ENCODE data around the gene CREB3L2.
"Not testable (repeated sequence)": the region's sequence is repeated elsewhere in the genome, so short reads cannot be mapped to it uniquely, and the experiment has no call there.

CREB3L2 gene

DNA sequence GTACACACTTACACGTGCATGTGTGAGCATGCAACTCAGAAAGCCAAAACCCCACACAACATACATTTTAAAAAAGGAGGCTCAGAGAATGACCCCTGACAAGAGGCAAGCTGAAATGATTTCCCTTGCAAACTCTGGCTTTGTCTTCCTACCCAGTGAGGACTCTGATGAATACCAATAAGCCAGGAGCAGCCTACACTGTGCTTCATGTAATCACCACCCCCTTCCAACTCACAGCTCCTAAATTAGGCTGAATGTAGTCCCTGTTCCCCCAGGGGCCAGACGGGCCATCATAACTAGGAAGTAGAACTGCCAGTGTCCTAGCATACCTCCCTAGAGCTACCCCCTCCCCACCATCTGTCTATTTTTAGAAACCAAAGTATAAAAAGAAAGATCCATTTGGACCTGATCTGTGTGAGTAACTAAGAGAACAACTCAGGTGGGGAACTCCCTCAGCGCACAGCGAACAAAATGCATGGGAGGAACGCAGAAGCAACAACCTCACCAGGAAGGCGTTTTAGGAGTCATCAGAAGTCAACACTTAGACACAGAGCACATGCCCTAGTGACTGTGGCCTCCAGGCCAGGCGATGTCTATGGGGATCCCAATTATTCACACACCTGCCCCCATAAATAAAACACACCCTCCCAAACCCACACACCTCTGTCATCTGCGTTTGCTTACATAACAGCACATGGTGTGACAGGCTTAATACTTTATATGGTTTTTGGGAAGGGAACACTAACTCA lies 157.0 kb downstream of the CREB3L2 start:
- Histone ChIP-seq H3K9me3 (ENCODE audit: control insufficient read depth, low read length) (no peaks in the 10 kb centered on the region), H3K9ac (ENCODE audit: low read length) (no peak overlapping the region), H3K4me1 (ENCODE audit: control insufficient read depth, insufficient read depth, low read length) (peaks cover 22% of the 10 kb centered on the region), H3K36me3 (ENCODE audit: control insufficient read depth, insufficient read depth, low read length, severe bottlenecking) (no peaks in the 10 kb centered on the region), H3K27me3 (replicated peaks; ENCODE audit: control insufficient read depth, insufficient read depth, low read length) (no peaks in the 10 kb centered on the region), H3K4me3 (ENCODE audit: low read length) (no peak overlapping the region)
- no peak for DNase-seq (ENCODE audit: low read depth)

DNA sequence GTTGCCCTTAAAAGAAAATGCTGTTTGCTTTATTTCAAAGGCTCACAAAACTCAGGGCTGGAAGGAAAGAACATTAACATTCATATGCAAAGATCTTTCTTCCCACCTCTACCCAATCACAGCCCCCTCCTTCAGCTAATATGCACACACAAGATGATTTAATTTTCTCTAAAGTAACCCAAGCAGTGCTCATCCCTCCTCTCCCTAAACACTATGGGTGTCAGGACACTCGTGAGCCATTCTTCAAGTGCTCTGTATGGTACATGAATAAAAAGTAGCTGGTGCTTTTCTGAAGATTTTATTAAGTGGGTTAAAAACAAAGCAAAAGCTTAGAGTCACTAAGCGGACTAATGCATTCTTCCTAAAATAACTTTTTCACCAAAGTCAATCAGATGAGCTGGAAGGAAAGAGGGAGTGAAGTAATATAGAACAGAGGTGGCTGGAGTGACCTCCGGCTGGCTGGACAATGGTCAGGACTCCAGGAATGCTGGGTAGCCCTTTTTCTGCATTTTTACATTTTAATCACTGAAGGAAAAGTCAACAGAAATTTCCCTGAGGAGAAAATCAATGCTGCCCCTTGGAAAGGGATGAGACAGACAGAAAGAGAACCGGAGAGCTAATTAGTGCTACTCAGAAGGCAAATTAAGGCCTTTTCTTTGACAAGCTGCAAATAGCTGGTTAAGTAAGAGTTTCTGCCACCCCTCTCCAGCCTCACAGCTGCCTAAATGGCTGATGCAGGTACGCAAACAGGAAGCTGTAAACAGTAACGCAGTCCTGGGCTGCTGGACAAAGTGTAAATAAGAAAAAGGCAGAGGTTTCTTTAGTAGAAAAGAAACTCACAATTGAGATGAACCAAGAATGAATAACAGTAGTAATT lies 161.7 kb downstream of the CREB3L2 start:
- no peaks in the 10 kb centered on the region for H3K9me3 ChIP-seq (ENCODE audit: control insufficient read depth, low read length)
- H3K4me1 ChIP-seq (ENCODE audit: control insufficient read depth, insufficient read depth, low read length), result peaks cover 52% of the 10 kb centered on the region
- no peaks in the 10 kb centered on the region for H3K27me3 ChIP-seq (replicated peaks; ENCODE audit: control insufficient read depth, insufficient read depth, low read length)
- no peak for DNase-seq (ENCODE audit: low read depth)
- peak overlapping the region; percentile 8 for H3K4me3 ChIP-seq (ENCODE audit: low read length)
- no peaks in the 10 kb centered on the region for H3K36me3 ChIP-seq (ENCODE audit: control insufficient read depth, insufficient read depth, low read length, severe bottlenecking)
- peak overlapping the region; percentile 61 for H3K9ac ChIP-seq (ENCODE audit: low read length)

DNA sequence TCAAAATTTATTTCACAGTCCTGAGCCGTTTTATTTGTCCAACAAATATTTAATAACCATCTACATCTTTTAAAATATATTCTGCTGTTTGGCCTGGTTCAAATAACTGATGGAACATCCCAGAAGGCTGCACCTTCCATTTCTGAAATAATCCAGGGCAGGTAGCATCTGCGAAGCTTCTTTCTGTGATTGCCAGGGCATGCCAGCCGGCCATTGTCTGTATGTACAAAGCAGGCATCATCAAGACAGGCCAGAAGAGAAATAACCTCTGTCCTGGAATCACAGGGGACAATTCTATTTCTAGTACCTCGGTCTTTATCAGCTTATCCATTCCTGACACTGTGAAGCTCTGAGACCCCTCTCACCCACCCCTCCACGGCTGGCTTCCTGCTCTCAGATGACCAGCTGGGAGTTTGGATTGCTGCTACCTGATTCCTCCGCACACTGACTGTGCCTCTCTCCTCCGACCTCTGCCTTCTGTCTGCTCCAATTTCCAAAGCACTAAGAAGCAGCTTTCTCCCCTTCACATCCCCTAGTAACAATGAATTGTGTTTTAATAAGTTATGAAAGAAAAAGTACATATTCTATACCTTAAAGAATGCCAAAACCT lies 163.1 kb downstream of the CREB3L2 start:
- Histone ChIP-seq H3K9ac (ENCODE audit: low read length) (peak overlapping the region; percentile 58), H3K36me3 (ENCODE audit: control insufficient read depth, insufficient read depth, low read length, severe bottlenecking) (no peaks in the 10 kb centered on the region), H3K4me3 (ENCODE audit: low read length) (no peak overlapping the region), H3K27me3 (replicated peaks; ENCODE audit: control insufficient read depth, insufficient read depth, low read length) (no peaks in the 10 kb centered on the region), H3K4me1 (ENCODE audit: control insufficient read depth, insufficient read depth, low read length) (peaks cover 61% of the 10 kb centered on the region), H3K9me3 (ENCODE audit: control insufficient read depth, low read length) (no peaks in the 10 kb centered on the region)
- DNase-seq (ENCODE audit: low read depth), result no peak

DNA sequence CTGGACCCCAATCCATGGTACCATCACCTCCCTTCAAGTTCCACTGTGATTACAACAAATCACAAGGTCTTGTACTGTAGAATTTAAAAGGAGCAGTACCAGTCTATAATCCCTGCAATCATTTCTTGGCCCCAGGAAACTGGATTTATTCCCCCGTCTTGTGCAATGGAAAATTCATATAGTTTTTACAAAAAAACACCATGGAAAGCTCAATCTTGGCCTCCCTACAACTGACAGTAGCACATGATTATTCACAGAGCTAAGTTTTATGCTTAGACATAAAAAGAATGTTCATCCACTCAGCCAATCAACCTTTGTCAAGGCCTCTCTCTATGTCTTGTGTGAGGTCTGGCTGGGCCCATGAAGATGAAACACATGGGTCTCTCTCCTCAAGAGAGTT lies 165.3 kb downstream of the CREB3L2 start:
- H3K36me3 ChIP-seq (ENCODE audit: control insufficient read depth, insufficient read depth, low read length, severe bottlenecking), result no peaks in the 10 kb centered on the region
- peak; percentile 45 for DNase-seq (ENCODE audit: low read depth)
- H3K4me1 ChIP-seq (ENCODE audit: control insufficient read depth, insufficient read depth, low read length), result peaks cover 61% of the 10 kb centered on the region
- H3K27me3 ChIP-seq (replicated peaks; ENCODE audit: control insufficient read depth, insufficient read depth, low read length), result no peaks in the 10 kb centered on the region
- H3K4me3 ChIP-seq (ENCODE audit: low read length), result no peak overlapping the region
- H3K9ac ChIP-seq (ENCODE audit: low read length), result no peak overlapping the region
- peaks cover 15% of the 10 kb centered on the region for H3K9me3 ChIP-seq (ENCODE audit: control insufficient read depth, low read length)

DNA sequence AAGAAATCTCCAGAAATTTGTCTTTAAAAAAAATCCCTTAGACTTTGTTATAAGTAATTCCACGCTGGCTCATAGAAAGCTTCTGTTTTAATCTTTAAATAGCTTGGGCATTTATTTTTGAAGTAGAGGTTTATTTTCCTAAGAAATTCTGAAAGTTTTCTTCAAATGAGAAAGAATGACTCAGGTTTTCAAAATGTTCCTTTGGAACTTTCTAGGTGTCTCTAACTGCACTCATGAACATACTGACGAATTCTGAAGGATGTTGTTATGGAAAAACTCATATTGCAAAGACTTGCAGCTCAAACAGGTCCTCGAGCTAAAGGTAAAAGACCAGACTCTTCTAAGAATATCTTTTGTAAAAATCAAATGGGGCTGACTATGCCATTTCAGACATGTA lies 165.8 kb downstream of the CREB3L2 start:
- no peaks in the 10 kb centered on the region for H3K27me3 ChIP-seq (replicated peaks; ENCODE audit: control insufficient read depth, insufficient read depth, low read length)
- H3K9ac ChIP-seq (ENCODE audit: low read length), result no peak overlapping the region
- H3K4me3 ChIP-seq (ENCODE audit: low read length), result no peak overlapping the region
- H3K4me1 ChIP-seq (ENCODE audit: control insufficient read depth, insufficient read depth, low read length), result peaks cover 61% of the 10 kb centered on the region
- peak; percentile 57 for DNase-seq (ENCODE audit: low read depth)
- H3K9me3 ChIP-seq (ENCODE audit: control insufficient read depth, low read length), result peaks cover 15% of the 10 kb centered on the region
- no peaks in the 10 kb centered on the region for H3K36me3 ChIP-seq (ENCODE audit: control insufficient read depth, insufficient read depth, low read length, severe bottlenecking)

DNA sequence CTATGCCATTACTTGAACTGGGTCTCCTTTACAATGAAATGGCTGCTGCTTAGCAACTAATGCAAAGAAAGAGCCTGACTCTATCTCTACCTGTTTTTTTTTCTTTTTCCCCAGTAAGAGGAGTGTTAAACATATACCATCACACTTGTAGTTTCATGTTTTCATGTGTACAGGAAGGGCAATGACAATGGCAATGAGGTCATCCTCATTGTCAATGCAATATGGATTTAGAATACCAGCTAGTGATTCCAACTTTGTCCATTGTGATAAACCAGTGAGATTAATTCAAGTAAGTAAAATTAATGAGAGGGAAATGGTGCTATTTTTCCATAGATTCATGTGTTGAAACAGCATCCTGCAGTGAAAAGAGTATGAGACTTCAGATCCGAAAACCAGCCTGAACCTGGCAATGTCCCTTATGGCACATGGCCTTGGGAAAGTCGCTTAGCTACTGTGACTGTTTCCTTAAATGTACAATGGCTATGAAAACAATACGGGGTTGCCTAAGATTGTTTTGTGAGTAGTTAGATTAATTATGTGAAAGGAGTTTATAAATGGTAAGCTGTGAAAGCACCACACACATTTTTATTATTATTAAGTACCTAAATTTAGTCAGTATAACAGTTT lies 166.3 kb downstream of the CREB3L2 start:
- Histone ChIP-seq H3K36me3 (ENCODE audit: control insufficient read depth, insufficient read depth, low read length, severe bottlenecking) (no peaks in the 10 kb centered on the region), H3K4me3 (ENCODE audit: low read length) (no peak overlapping the region), H3K9me3 (ENCODE audit: control insufficient read depth, low read length) (peaks cover 15% of the 10 kb centered on the region), H3K9ac (ENCODE audit: low read length) (no peak overlapping the region), H3K27me3 (replicated peaks; ENCODE audit: control insufficient read depth, insufficient read depth, low read length) (no peaks in the 10 kb centered on the region), H3K4me1 (ENCODE audit: control insufficient read depth, insufficient read depth, low read length) (peaks cover 55% of the 10 kb centered on the region)
- no peak for DNase-seq (ENCODE audit: low read depth)

DNA sequence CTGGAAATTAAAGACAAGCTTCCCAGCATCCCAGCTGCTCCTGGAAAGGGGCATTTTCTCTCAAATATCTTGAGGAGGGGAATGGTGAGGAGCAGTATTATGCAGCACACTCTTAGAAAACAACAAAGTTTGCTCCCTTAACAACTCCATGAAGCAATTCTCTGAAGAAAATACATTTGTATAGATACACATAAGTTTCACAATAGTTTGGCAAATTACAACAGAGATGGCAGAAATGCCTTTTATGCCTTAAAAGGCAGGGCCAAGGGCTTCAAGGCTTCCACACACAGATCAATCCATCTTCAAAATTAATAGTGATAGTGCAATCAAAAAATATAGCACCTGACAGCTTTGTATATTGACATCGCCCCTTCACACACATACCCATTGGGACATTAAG lies 167.3 kb downstream of the CREB3L2 start:
- peak; percentile 70 for DNase-seq (ENCODE audit: low read depth)
- peaks cover 55% of the 10 kb centered on the region for H3K4me1 ChIP-seq (ENCODE audit: control insufficient read depth, insufficient read depth, low read length)
- peaks cover 15% of the 10 kb centered on the region for H3K9me3 ChIP-seq (ENCODE audit: control insufficient read depth, low read length)
- H3K36me3 ChIP-seq (ENCODE audit: control insufficient read depth, insufficient read depth, low read length, severe bottlenecking), result no peaks in the 10 kb centered on the region
- H3K4me3 ChIP-seq (ENCODE audit: low read length), result no peak overlapping the region
- no peak overlapping the region for H3K9ac ChIP-seq (ENCODE audit: low read length)
- no peaks in the 10 kb centered on the region for H3K27me3 ChIP-seq (replicated peaks; ENCODE audit: control insufficient read depth, insufficient read depth, low read length)

DNA sequence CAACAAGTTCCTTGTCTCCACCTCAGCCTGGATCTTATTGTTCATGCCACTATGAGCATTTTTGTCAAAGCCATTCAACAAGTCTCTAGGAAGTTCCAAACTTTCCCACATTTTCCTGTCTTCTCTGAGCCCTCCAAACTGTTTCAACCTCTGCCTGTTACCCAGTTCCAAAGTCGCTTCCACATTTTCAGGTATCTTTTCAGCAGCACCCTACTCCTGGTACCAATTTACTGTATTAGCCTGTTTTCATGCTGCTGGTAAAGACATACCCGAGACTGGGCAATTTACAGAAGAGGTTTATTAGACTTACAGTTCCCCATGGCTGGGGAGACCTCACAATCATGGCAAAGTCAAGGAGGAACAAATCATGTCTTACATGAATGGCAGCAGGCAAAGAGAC lies 168.9 kb downstream of the CREB3L2 start:
- H3K36me3 ChIP-seq (ENCODE audit: control insufficient read depth, insufficient read depth, low read length, severe bottlenecking); DNase-seq (ENCODE audit: low read depth); H3K4me3 ChIP-seq (ENCODE audit: low read length); H3K27me3 ChIP-seq (replicated peaks; ENCODE audit: control insufficient read depth, insufficient read depth, low read length); H3K9ac ChIP-seq (ENCODE audit: low read length): not testable (repeated sequence)
- Histone ChIP-seq H3K9me3 (ENCODE audit: control insufficient read depth, low read length) (peaks cover 15% of the 10 kb centered on the region), H3K4me1 (ENCODE audit: control insufficient read depth, insufficient read depth, low read length) (peaks cover 54% of the 10 kb centered on the region)

DNA sequence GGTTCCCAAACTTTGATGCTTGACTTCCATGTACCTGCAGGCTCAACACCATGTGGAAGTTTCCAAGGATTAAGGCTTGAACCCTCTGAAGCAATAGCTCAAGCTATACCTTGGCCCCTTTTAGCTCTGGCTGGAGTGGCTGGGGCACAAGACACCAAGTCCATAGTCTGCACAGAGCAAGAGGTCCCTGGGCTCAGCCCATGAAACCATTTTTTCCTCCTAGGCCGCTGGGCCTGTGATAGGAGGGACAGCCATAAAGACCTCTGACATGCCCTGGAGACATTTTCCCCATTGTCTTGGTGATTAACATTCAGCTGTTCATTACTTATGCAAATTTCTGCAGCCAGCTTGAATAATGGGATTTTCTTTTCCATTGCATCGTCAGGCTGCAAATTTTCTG lies 169.5 kb downstream of the CREB3L2 start:
- DNase-seq (ENCODE audit: low read depth), result no peak
- Histone ChIP-seq H3K9ac (ENCODE audit: low read length) (no peak overlapping the region), H3K27me3 (replicated peaks; ENCODE audit: control insufficient read depth, insufficient read depth, low read length) (no peaks in the 10 kb centered on the region), H3K4me3 (ENCODE audit: low read length) (no peak overlapping the region), H3K36me3 (ENCODE audit: control insufficient read depth, insufficient read depth, low read length, severe bottlenecking) (no peaks in the 10 kb centered on the region), H3K9me3 (ENCODE audit: control insufficient read depth, low read length) (peaks cover 15% of the 10 kb centered on the region), H3K4me1 (ENCODE audit: control insufficient read depth, insufficient read depth, low read length) (peaks cover 54% of the 10 kb centered on the region)

DNA sequence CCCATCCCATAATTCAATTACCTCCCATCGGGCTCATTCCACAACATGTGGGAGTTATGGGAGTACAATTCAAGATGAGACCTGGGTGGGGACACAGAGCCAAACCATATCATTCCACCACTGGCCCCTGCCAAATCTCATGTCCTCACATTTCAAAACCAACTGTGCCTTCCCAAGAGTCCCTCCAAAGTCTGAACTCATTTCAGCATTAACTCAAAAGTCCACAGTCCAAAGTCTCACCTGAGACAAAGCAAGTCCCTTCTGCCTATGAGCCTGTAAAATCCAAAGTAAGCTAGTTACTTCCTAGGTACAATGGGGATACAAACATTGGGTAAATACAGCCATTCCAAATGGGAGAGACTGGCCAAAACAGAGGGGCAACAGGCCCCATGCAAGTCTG lies 170.3 kb downstream of the CREB3L2 start:
- not testable (repeated sequence) for H3K4me3 ChIP-seq (ENCODE audit: low read length); H3K36me3 ChIP-seq (ENCODE audit: control insufficient read depth, insufficient read depth, low read length, severe bottlenecking); H3K9ac ChIP-seq (ENCODE audit: low read length); H3K27me3 ChIP-seq (replicated peaks; ENCODE audit: control insufficient read depth, insufficient read depth, low read length); DNase-seq (ENCODE audit: low read depth)
- Histone ChIP-seq H3K9me3 (ENCODE audit: control insufficient read depth, low read length) (peaks cover 15% of the 10 kb centered on the region), H3K4me1 (ENCODE audit: control insufficient read depth, insufficient read depth, low read length) (peaks cover 46% of the 10 kb centered on the region)

Measured in adipocyte (in vitro differentiated cells).